ENCODE results near the gene CDCA3. TPM values are rescaled to one million over a fixed set of nuclear protein-coding genes. Genes with fewer than 3 reads are reported as not detected.
A peak's percentile ranks its signal among the peaks of the same experiment; 100 is the strongest.

The CDCA3 gene
- total and polyA plus RNA-seq, 2 of the 13 experiments (the other 11 are each of a cell fraction or from before 2014, with no cell fraction given): 32.7 to 56.5 TPM

GRCh38 chr12:6851921-6852650 lies 1.0 kb upstream of the CDCA3 start, which contains the start of gene USP5 (continued):
- peak; percentile 75 for TF ChIP-seq ZNF687 (CRISPR knock-in tag; IDR thresholded peaks at IDR 0.05)
- no peak for TF ChIP-seq ZNF558 (CRISPR knock-in tag; IDR thresholded peaks at IDR 0.05; ENCODE audit: borderline replicate concordance)
- TF ChIP-seq, protein P1, sequence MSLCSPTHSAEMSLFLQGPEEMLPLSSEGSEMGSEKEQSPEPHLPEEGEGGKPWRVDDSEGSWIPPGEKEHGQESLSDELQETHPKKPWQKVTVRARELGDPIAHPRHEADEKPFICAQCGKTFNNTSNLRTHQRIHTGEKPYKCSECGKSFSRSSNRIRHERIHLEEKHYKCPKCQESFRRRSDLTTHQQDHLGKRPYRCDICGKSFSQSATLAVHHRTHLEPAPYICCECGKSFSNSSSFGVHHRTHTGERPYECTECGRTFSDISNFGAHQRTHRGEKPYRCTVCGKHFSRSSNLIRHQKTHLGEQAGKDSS (CRISPR knock-in tag; IDR thresholded peaks at IDR 0.05; ENCODE audit: borderline replicate concordance, low read depth): no peak
- TF ChIP-seq MAFG (CRISPR knock-in tag; IDR thresholded peaks at IDR 0.05): no peak
- TF ChIP-seq ZNF329 (CRISPR knock-in tag; IDR thresholded peaks at IDR 0.05; ENCODE audit: low read depth): peak; percentile 68; the same call in 1 of the 2 replicates
- no peak for TF ChIP-seq FOXJ3 (CRISPR knock-in tag; IDR thresholded peaks at IDR 0.05; ENCODE audit: borderline replicate concordance)
- TF ChIP-seq TRIM24 (CRISPR knock-in tag; IDR thresholded peaks at IDR 0.05): no peak
- no peak for TF ChIP-seq SP140L (CRISPR knock-in tag; IDR thresholded peaks at IDR 0.05; ENCODE audit: borderline replicate concordance)
- TF ChIP-seq, protein P2, sequence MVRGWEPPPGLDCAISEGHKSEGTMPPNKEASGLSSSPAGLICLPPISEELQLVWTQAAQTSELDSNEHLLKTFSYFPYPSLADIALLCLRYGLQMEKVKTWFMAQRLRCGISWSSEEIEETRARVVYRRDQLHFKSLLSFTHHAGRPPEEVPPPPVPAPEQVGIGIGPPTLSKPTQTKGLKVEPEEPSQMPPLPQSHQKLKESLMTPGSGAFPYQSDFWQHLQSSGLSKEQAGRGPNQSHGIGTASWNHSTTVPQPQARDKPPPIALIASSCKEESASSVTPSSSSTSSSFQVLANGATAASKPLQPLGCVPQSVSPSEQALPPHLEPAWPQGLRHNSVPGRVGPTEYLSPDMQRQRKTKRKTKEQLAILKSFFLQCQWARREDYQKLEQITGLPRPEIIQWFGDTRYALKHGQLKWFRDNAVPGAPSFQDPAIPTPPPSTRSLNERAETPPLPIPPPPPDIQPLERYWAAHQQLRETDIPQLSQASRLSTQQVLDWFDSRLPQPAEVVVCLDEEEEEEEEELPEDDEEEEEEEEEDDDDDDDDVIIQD (CRISPR knock-in tag; IDR thresholded peaks at IDR 0.05; ENCODE audit: low read depth): no peak
- TF ChIP-seq GMEB1 (CRISPR knock-in tag; IDR thresholded peaks at IDR 0.05; ENCODE audit: borderline replicate concordance): peak; percentile 90
- TF ChIP-seq, protein P3, sequence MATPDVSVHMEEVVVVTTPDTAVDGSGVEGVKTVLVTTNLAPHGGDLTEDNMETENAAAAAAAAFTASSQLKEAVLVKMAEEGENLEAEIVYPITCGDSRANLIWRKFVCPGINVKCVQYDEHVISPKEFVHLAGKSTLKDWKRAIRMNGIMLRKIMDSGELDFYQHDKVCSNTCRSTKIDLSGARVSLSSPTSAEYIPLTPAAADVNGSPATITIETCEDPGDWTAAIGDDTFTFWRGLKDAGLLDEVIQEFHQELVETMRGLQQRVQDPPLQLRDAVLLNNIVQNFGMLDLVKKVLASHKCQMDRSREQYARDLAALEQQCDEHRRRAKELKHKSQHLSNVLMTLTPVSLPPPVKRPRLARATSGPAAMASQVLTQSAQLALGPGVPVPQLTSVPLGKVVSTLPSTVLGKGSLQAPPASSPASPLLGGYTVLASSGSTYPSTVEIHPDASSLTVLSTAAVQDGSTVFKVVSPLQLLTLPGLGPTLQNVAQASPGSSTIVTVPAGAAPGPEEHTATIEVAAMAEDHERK (CRISPR knock-in tag; IDR thresholded peaks at IDR 0.05; ENCODE audit: low read depth): peak; percentile 73
- peak; percentile 74 for TF ChIP-seq TBX2 (CRISPR knock-in tag; IDR thresholded peaks at IDR 0.05; ENCODE audit: borderline replicate concordance)
- TF ChIP-seq TFDP2 (CRISPR knock-in tag; IDR thresholded peaks at IDR 0.05): no peak
- no peak for TF ChIP-seq NFE2 (CRISPR knock-in tag; IDR thresholded peaks at IDR 0.05)
- TF ChIP-seq GABPA (IDR thresholded peaks at IDR 0.05; ENCODE audit: low read depth, low read length): peak; percentile 78
- TF ChIP-seq GABPA (CRISPR knock-in tag; IDR thresholded peaks at IDR 0.05; ENCODE audit: low read depth): peak; percentile 94
- TF ChIP-seq ZNF607 (CRISPR knock-in tag; IDR thresholded peaks at IDR 0.05; ENCODE audit: borderline replicate concordance): peak; percentile 65; the same call in 1 of the 2 replicates
- TF ChIP-seq ZNF746 (CRISPR knock-in tag; IDR thresholded peaks at IDR 0.05): no peak

Data from HepG2 (cell line).